ENCODE results near the gene PSEN2.

DNA sequence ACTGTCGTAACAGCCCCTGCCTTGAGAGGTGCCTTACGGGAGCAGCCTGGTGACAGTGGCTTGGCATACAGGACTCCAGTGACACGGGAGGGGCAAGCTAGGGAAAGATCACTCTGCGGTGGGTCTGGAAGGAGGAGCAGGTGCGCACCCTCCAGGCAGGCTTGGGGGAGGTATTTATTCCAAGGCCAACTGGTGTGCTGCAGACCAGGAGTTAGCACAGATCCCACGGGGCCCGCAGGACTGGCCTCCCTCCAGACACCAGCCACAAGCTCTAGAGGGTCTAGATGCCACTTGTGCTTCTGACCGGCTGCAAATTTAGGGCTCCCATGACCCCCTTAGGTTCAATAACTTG, 22.1 kb downstream of the PSEN2 start:
- TF ChIP-seq CTCF (IDR thresholded peaks at IDR 0.05 in 8 of 11, conservative IDR thresholded peaks at IDR 0.05 in 3 of 11), result no peak
- TF ChIP-seq POLR2A (IDR thresholded peaks at IDR 0.05), result no peak
- no peak for TF ChIP-seq POLR2AphosphoS5 (IDR thresholded peaks at IDR 0.05)

Data from spleen (tissue), 7 donors.